ENCODE results near the gene GPBAR1. TPM values are rescaled to one million over a fixed set of nuclear protein-coding genes. Genes with fewer than 3 reads are reported as not detected.

Gene GPBAR1
- total and polyA plus RNA-seq, 2 donors (not counting 1 experiment from before 2014, with no cell fraction given): 0.66 to 0.81 TPM

GRCh38 chr2:218234521-218234920, 26.3 kb upstream of the GPBAR1 start:
- H3K79me2 ChIP-seq (ENCODE audit: control insufficient read depth, insufficient read depth, low read length): peaks cover 70% of the 10 kb centered on the region
- H3K4me2 ChIP-seq (replicated peaks; ENCODE audit: low read depth, low read length, poor library complexity, severe bottlenecking): no peak overlapping the region
- H3K4me1 Mint-ChIP-seq: peaks cover 17% of the 10 kb centered on the region
- DNase-seq (no peak), ATAC-seq (ENCODE audit: low read depth) (no peak)
- H3K27ac Mint-ChIP-seq: no peak overlapping the region
- H3K4me3 Mint-ChIP-seq: no peak overlapping the region
- no peaks in the 10 kb centered on the region for H3K9me3 ChIP-seq (ENCODE audit: control extremely low read depth in 1 of 3, control insufficient read depth in 2 of 3, insufficient read depth in 1 of 3, low read length in 2 of 3)
- H4K20me1 ChIP-seq (ENCODE audit: control insufficient read depth, insufficient read depth, low read length, poor library complexity, severe bottlenecking): peaks cover 62% of the 10 kb centered on the region
- ChIA-PET POLR2A (no interaction called here), CTCF (interaction anchor here (0.8 to 2.0 kb wide), 3 partner anchors 23 to 122 kb away, joined by 4 to 8 read pairs (median 4); no protein-coding TSS in a partner anchor)
- no peak overlapping the region for H2AFZ ChIP-seq (ENCODE audit: insufficient read depth, low read depth, low read length, poor library complexity, severe bottlenecking)
- 80% methylated on average over 1 of the region's 3 CpGs for WGBS (ENCODE audit: insufficient coverage)
- H3K27ac ChIP-seq (ENCODE audit: low read length in 2 of 2): no peak overlapping the region
- no peak overlapping the region for H3K9ac ChIP-seq (ENCODE audit: low read length)
- no peaks in the 10 kb centered on the region for H3K27me3 Mint-ChIP-seq
- peaks cover 10 to 94% of the 10 kb centered on the region in 2 experiments for H3K36me3 ChIP-seq (replicated peaks in 1 of 2; ENCODE audit: control extremely low read depth in 1 of 2, control insufficient read depth in 1 of 2, extremely low read depth in 1 of 2, insufficient read depth in 2 of 2, low read length in 1 of 2)
- no peak for TF ChIP-seq EZH2 (IDR thresholded peaks at IDR 0.05; ENCODE audit: borderline replicate concordance, insufficient read depth, low read depth, low read length, poor library complexity, severe bottlenecking)
- TF ChIP-seq CTCF (IDR thresholded peaks at IDR 0.05): no peak
- peaks cover 15 to 16% of the 10 kb centered on the region in 2 donors for H3K4me1 ChIP-seq (ENCODE audit: control insufficient read depth in 2 of 2, insufficient read depth in 2 of 2, low read length in 2 of 2)
- no peak overlapping the region for H3K4me3 ChIP-seq (ENCODE audit: control extremely low read depth in 1 of 5, extremely low read depth in 1 of 5, insufficient read depth in 1 of 5, low read depth in 2 of 5, low read length in 4 of 5)
- no peaks in the 10 kb centered on the region for H3K27me3 ChIP-seq (replicated peaks in 1 of 4; ENCODE audit: control extremely low read depth in 1 of 4, control insufficient read depth in 3 of 4, insufficient read depth in 4 of 4, low read length in 3 of 4)
- intact Hi-C loops (cut with micrococcal nuclease): no loop called here
- H3K9me3 Mint-ChIP-seq (ENCODE audit: insufficient read depth): no peaks in the 10 kb centered on the region

DNA sequence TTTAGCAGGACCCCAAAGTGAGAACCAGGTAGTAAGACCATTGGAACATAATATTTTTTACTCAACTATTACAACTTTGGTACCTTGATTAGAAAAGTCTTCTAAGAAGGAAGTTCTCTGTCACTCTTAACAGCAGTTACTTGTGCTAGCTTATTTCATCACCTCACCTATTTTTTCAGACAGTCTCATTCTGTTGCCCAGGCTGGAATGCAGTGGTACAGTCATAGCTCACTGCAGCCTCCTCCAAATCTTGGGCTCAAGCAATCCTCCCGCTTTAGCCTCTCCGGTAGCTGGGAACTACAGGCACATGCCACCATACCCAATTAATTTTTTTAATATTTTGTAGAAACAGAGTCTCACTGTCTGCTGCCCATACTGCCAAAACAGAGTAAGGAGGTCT, 25.8 kb upstream of the GPBAR1 start:
- intact Hi-C loops (cut with micrococcal nuclease): no loop called here

More for the DNA sequence above, 25.8 kb upstream of the GPBAR1 start:
- Histone ChIP-seq H2AFZ (ENCODE audit: insufficient read depth, low read depth, low read length, poor library complexity, severe bottlenecking) (no peak overlapping the region), H3K4me3 (ENCODE audit: control extremely low read depth in 1 of 5, extremely low read depth in 1 of 5, insufficient read depth in 1 of 5, low read depth in 2 of 5, low read length in 4 of 5) (no peak overlapping the region), H3K4me1 (ENCODE audit: control insufficient read depth in 2 of 2, insufficient read depth in 2 of 2, low read length in 2 of 2) (peaks cover 11 to 12% of the 10 kb centered on the region in 2 donors), H3K4me2 (replicated peaks; ENCODE audit: low read depth, low read length, poor library complexity, severe bottlenecking) (no peak overlapping the region), H3K9me3 (ENCODE audit: control extremely low read depth in 1 of 3, control insufficient read depth in 2 of 3, insufficient read depth in 1 of 3, low read length in 2 of 3) (no peaks in the 10 kb centered on the region), H3K9ac (ENCODE audit: low read length) (no peak overlapping the region), H3K27me3 (replicated peaks in 1 of 4; ENCODE audit: control extremely low read depth in 1 of 4, control insufficient read depth in 3 of 4, insufficient read depth in 4 of 4, low read length in 3 of 4) (no peaks in the 10 kb centered on the region), H3K36me3 (replicated peaks in 1 of 2; ENCODE audit: control extremely low read depth in 1 of 2, control insufficient read depth in 1 of 2, extremely low read depth in 1 of 2, insufficient read depth in 2 of 2, low read length in 1 of 2) (peaks cover 10 to 89% of the 10 kb centered on the region in 2 experiments), H3K27ac (ENCODE audit: low read length in 2 of 2) (no peak overlapping the region), H4K20me1 (ENCODE audit: control insufficient read depth, insufficient read depth, low read length, poor library complexity, severe bottlenecking) (peaks cover 61% of the 10 kb centered on the region), H3K79me2 (ENCODE audit: control insufficient read depth, insufficient read depth, low read length) (peaks cover 71% of the 10 kb centered on the region)
- H3K27ac Mint-ChIP-seq: no peak overlapping the region
- no peak for ATAC-seq (ENCODE audit: low read depth)
- peaks cover 14% of the 10 kb centered on the region for H3K4me1 Mint-ChIP-seq
- DNase-seq: no peak
- H3K27me3 Mint-ChIP-seq: no peaks in the 10 kb centered on the region
- ChIA-PET POLR2A (no interaction called here), CTCF (interaction anchor here (0.8 to 2.0 kb wide), 3 partner anchors 22 to 121 kb away, joined by 4 to 8 read pairs (median 4); no protein-coding TSS in a partner anchor)
- H3K9me3 Mint-ChIP-seq (ENCODE audit: insufficient read depth): no peaks in the 10 kb centered on the region
- no CpG with 5 or more reads among the region's 2 CpGs for WGBS (ENCODE audit: insufficient coverage)
- TF ChIP-seq EZH2 (IDR thresholded peaks at IDR 0.05; ENCODE audit: borderline replicate concordance, insufficient read depth, low read depth, low read length, poor library complexity, severe bottlenecking): no peak
- no peak for TF ChIP-seq CTCF (IDR thresholded peaks at IDR 0.05)
- no peak overlapping the region for H3K4me3 Mint-ChIP-seq
